ENCODE results near the gene CTNNA2.

Gene CTNNA2

DNA sequence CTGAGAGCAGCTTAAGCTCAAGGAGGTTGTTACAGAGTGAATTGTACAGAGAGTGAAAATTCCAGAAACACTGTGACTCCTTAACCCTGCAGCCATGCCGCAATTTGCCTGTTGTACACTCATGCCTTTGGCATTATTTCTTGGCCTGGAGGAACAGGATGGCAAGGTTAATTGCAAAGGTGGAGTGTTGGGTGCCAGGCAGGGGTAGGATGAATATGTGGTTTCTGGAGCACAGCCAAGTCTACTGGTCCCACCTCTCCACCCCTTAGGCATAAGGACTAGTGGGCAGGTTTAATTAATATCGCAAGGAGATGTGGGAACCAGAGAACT lies 541.5 kb downstream of the CTNNA2 start:
- H3K36me3 ChIP-seq (ENCODE audit: control insufficient read depth, insufficient read depth, low read length), result no peaks in the 10 kb centered on the region
- H3K27me3 ChIP-seq (ENCODE audit: control insufficient read depth, insufficient read depth, low read length), result peaks cover 2% of the 10 kb centered on the region
- H3K9ac ChIP-seq (ENCODE audit: low read depth, low read length), result peak overlapping the region; percentile 26
- peaks cover 23% of the 10 kb centered on the region for H3K4me1 ChIP-seq (ENCODE audit: control insufficient read depth, insufficient read depth, low read length)
- H3K9me3 ChIP-seq (ENCODE audit: control insufficient read depth, insufficient read depth, low read length), result no peaks in the 10 kb centered on the region
- no peak overlapping the region for H3K4me3 ChIP-seq (ENCODE audit: low read depth, low read length)

GRCh38 chr2:80057956-80058355 lies 545.1 kb downstream of the CTNNA2 start:
- peaks cover 22% of the 10 kb centered on the region for H3K4me1 ChIP-seq (ENCODE audit: control insufficient read depth, insufficient read depth, low read length)
- no peak overlapping the region for H3K4me3 ChIP-seq (ENCODE audit: low read depth, low read length)
- H3K36me3 ChIP-seq (ENCODE audit: control insufficient read depth, insufficient read depth, low read length), result no peaks in the 10 kb centered on the region
- no peaks in the 10 kb centered on the region for H3K9me3 ChIP-seq (ENCODE audit: control insufficient read depth, insufficient read depth, low read length)
- H3K27me3 ChIP-seq (ENCODE audit: control insufficient read depth, insufficient read depth, low read length), result peaks cover 2% of the 10 kb centered on the region
- no peak overlapping the region for H3K9ac ChIP-seq (ENCODE audit: low read depth, low read length)

DNA sequence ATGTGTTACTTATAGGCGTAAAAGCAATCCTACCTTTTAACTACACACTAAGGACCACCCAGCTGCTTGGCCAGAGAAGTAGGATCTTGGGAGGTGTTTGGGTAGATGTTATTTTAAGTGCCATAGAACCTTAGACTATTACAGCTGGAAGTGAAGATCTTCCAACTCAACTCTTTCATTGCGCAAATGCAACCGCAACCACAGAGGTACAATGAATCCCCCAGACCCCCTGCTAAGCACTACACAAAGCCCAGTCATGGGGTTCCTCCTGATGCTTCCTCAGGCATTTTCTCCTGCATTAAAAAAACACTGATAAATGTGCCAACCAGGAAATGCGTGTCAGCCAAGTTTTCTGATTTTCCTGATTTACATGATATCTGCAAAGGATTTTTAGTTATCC lies 545.7 kb downstream of the CTNNA2 start:
- H3K27me3 ChIP-seq (ENCODE audit: control insufficient read depth, insufficient read depth, low read length), result peaks cover 2% of the 10 kb centered on the region
- H3K9me3 ChIP-seq (ENCODE audit: control insufficient read depth, insufficient read depth, low read length), result no peaks in the 10 kb centered on the region

DNA sequence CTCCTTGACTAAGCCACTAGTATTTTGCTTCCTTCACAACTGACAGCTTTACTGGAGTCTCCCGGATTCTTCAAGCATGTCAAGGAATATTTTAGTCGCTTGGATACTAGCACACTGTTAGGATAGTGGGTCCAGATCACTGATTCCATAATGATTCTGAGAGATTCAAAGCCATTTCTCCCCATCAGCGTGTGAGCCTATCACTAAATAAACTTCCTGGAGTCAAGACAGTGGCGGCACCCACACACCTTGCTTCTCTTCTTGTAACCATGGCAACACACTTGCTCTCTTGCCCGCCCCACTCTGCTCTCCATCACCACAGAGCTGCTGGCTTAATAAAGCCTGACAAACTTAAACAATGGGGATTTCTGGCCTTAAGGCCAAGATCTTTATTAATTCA lies 546.6 kb downstream of the CTNNA2 start:
- peaks cover 2% of the 10 kb centered on the region for H3K27me3 ChIP-seq (ENCODE audit: control insufficient read depth, insufficient read depth, low read length)
- H3K9ac ChIP-seq (ENCODE audit: low read depth, low read length), result no peak overlapping the region
- no peaks in the 10 kb centered on the region for H3K36me3 ChIP-seq (ENCODE audit: control insufficient read depth, insufficient read depth, low read length)
- H3K4me1 ChIP-seq (ENCODE audit: control insufficient read depth, insufficient read depth, low read length), result peaks cover 16% of the 10 kb centered on the region
- no peak overlapping the region for H3K4me3 ChIP-seq (ENCODE audit: low read depth, low read length)
- H3K9me3 ChIP-seq (ENCODE audit: control insufficient read depth, insufficient read depth, low read length), result no peaks in the 10 kb centered on the region

More for the DNA sequence above, 545.7 kb downstream of the CTNNA2 start:
- Histone ChIP-seq H3K4me3 (ENCODE audit: low read depth, low read length) (no peak overlapping the region), H3K36me3 (ENCODE audit: control insufficient read depth, insufficient read depth, low read length) (no peaks in the 10 kb centered on the region), H3K4me1 (ENCODE audit: control insufficient read depth, insufficient read depth, low read length) (peaks cover 22% of the 10 kb centered on the region), H3K9ac (ENCODE audit: low read depth, low read length) (no peak overlapping the region)

- Histone ChIP-seq H3K9me3 (ENCODE audit: control insufficient read depth, insufficient read depth, low read length) (no peaks in the 10 kb centered on the region), H3K27me3 (ENCODE audit: control insufficient read depth, insufficient read depth, low read length) (no peaks in the 10 kb centered on the region), H3K9ac (ENCODE audit: low read depth, low read length) (no peak overlapping the region), H3K4me3 (ENCODE audit: low read depth, low read length) (no peak overlapping the region), H3K36me3 (ENCODE audit: control insufficient read depth, insufficient read depth, low read length) (no peaks in the 10 kb centered on the region), H3K4me1 (ENCODE audit: control insufficient read depth, insufficient read depth, low read length) (peaks cover 14% of the 10 kb centered on the region)
These were observed 549.0 kb downstream of the CTNNA2 start for GRCh38 chr2:80061881-80062280.

DNA sequence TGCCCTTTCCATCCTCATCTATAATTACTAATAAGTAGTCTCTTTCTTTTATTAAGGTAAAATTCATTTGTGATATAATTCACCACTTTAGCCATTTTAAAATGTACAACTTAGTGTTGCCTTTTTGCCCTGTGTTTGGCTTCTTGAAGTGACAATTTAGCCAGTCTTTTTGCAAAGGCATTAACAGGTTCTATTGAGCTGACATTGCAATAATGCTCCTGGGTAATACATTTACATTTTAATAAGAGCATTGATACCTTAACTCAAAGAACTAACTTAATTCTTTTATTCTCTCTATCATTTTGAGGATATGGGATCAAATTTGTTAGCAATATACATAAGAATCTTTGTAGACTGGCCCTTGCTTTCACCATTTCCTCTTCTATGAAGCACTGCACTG lies 549.4 kb downstream of the CTNNA2 start:
- H3K27me3 ChIP-seq (ENCODE audit: control insufficient read depth, insufficient read depth, low read length), result no peaks in the 10 kb centered on the region
- H3K36me3 ChIP-seq (ENCODE audit: control insufficient read depth, insufficient read depth, low read length), result no peaks in the 10 kb centered on the region
- H3K4me1 ChIP-seq (ENCODE audit: control insufficient read depth, insufficient read depth, low read length), result peaks cover 14% of the 10 kb centered on the region
- H3K4me3 ChIP-seq (ENCODE audit: low read depth, low read length), result no peak overlapping the region
- no peaks in the 10 kb centered on the region for H3K9me3 ChIP-seq (ENCODE audit: control insufficient read depth, insufficient read depth, low read length)
- no peak overlapping the region for H3K9ac ChIP-seq (ENCODE audit: low read depth, low read length)

GRCh38 chr2:80068038-80068731 lies 555.3 kb downstream of the CTNNA2 start:
- no peak overlapping the region for H3K9ac ChIP-seq (ENCODE audit: low read depth, low read length)
- H3K36me3 ChIP-seq (ENCODE audit: control insufficient read depth, insufficient read depth, low read length), result no peaks in the 10 kb centered on the region

DNA sequence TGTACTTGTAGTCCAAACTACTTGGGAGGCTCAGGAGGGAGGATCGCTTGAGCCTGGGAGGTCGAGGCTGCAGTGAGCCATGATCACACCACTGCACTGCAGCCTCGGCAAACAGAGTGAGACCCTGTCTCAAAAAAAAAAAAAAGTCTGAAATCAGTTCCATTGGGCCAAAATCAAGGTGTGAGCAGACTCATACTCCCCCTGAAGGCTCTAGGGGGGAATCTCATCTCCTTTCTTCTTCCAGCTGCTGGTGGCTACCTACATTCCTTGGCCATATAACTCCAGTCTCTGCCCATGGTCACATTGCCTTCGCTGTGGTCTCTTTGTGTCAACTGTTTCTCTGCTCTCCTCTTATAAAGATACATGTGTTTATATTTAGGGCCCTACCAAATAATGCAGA lies 557.7 kb downstream of the CTNNA2 start:
- H3K9me3 ChIP-seq (ENCODE audit: control insufficient read depth, insufficient read depth, low read length), result no peaks in the 10 kb centered on the region
- no peaks in the 10 kb centered on the region for H3K27me3 ChIP-seq (ENCODE audit: control insufficient read depth, insufficient read depth, low read length)
- no peaks in the 10 kb centered on the region for H3K4me1 ChIP-seq (ENCODE audit: control insufficient read depth, insufficient read depth, low read length)
- H3K4me3 ChIP-seq (ENCODE audit: low read depth, low read length), result no peak overlapping the region
- H3K36me3 ChIP-seq (ENCODE audit: control insufficient read depth, insufficient read depth, low read length), result no peaks in the 10 kb centered on the region
- no peak overlapping the region for H3K9ac ChIP-seq (ENCODE audit: low read depth, low read length)

More at GRCh38 chr2:80068038-80068731, 555.3 kb downstream of the CTNNA2 start:
- Histone ChIP-seq H3K4me3 (ENCODE audit: low read depth, low read length) (no peak overlapping the region), H3K4me1 (ENCODE audit: control insufficient read depth, insufficient read depth, low read length) (no peaks in the 10 kb centered on the region), H3K27me3 (ENCODE audit: control insufficient read depth, insufficient read depth, low read length) (no peaks in the 10 kb centered on the region), H3K9me3 (ENCODE audit: control insufficient read depth, insufficient read depth, low read length) (no peaks in the 10 kb centered on the region)

- H3K4me3 ChIP-seq (ENCODE audit: low read depth, low read length), result no peak overlapping the region
- no peaks in the 10 kb centered on the region for H3K4me1 ChIP-seq (ENCODE audit: control insufficient read depth, insufficient read depth, low read length)
- H3K27me3 ChIP-seq (ENCODE audit: control insufficient read depth, insufficient read depth, low read length), result no peaks in the 10 kb centered on the region
- no peaks in the 10 kb centered on the region for H3K9me3 ChIP-seq (ENCODE audit: control insufficient read depth, insufficient read depth, low read length)
- no peaks in the 10 kb centered on the region for H3K36me3 ChIP-seq (ENCODE audit: control insufficient read depth, insufficient read depth, low read length)
- H3K9ac ChIP-seq (ENCODE audit: low read depth, low read length), result no peak overlapping the region
These were observed 559.1 kb downstream of the CTNNA2 start for GRCh38 chr2:80071941-80072340.

GRCh38 chr2:80073134-80073561 lies 560.3 kb downstream of the CTNNA2 start:
- Histone ChIP-seq H3K9me3 (ENCODE audit: control insufficient read depth, insufficient read depth, low read length) (no peaks in the 10 kb centered on the region), H3K27me3 (ENCODE audit: control insufficient read depth, insufficient read depth, low read length) (no peaks in the 10 kb centered on the region), H3K4me1 (ENCODE audit: control insufficient read depth, insufficient read depth, low read length) (no peaks in the 10 kb centered on the region), H3K4me3 (ENCODE audit: low read depth, low read length) (no peak overlapping the region), H3K9ac (ENCODE audit: low read depth, low read length) (no peak overlapping the region), H3K36me3 (ENCODE audit: control insufficient read depth, insufficient read depth, low read length) (no peaks in the 10 kb centered on the region)

- Histone ChIP-seq H3K4me3 (ENCODE audit: low read depth, low read length) (no peak overlapping the region), H3K9ac (ENCODE audit: low read depth, low read length) (no peak overlapping the region), H3K9me3 (ENCODE audit: control insufficient read depth, insufficient read depth, low read length) (no peaks in the 10 kb centered on the region), H3K4me1 (ENCODE audit: control insufficient read depth, insufficient read depth, low read length) (no peaks in the 10 kb centered on the region), H3K27me3 (ENCODE audit: control insufficient read depth, insufficient read depth, low read length) (no peaks in the 10 kb centered on the region), H3K36me3 (ENCODE audit: control insufficient read depth, insufficient read depth, low read length) (no peaks in the 10 kb centered on the region)
These were observed 561.6 kb downstream of the CTNNA2 start for GRCh38 chr2:80074321-80075070.

DNA sequence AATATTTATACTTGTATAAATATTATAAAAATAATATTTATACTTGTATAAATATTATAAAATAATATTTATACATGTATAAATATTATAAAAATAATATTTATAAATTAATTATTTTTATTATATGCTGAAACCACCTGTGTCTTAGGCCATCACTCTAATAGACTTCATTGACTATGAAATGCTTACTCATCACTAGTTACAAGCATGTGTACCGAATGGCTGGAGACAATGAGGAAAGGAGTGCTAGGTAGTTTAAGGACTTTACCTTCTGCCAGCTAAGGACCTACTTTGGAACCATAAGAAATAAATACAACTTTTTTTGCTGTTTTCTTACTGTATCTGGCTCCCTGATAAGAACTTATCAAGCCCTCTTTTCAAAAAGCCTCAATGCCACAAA lies 562.9 kb downstream of the CTNNA2 start:
- Histone ChIP-seq H3K27me3 (ENCODE audit: control insufficient read depth, insufficient read depth, low read length) (no peaks in the 10 kb centered on the region), H3K9me3 (ENCODE audit: control insufficient read depth, insufficient read depth, low read length) (no peaks in the 10 kb centered on the region), H3K4me1 (ENCODE audit: control insufficient read depth, insufficient read depth, low read length) (no peaks in the 10 kb centered on the region), H3K36me3 (ENCODE audit: control insufficient read depth, insufficient read depth, low read length) (no peaks in the 10 kb centered on the region), H3K4me3 (ENCODE audit: low read depth, low read length) (no peak overlapping the region), H3K9ac (ENCODE audit: low read depth, low read length) (no peak overlapping the region)
